HepG2 (cell line): ENCODE data around the gene HNF1B. TPM values are rescaled to one million over a fixed set of nuclear protein-coding genes. Genes with fewer than 3 reads are reported as not detected.

ENCODE experiments used
- ARID2 ChIP-seq: sonication (generic); formaldehyde crosslinking; IDR thresholded peaks from 2 replicates; pipeline ENCODE4 v1.8.1; 2022; ENCODE audit warnings: mild to moderate bottlenecking, missing genetic modification reagents, borderline replicate concordance
- E2F5 ChIP-seq: sonication (generic); formaldehyde crosslinking; conservative IDR thresholded peaks from 2 replicates; pipeline ENCODE4 v1.4.0; 2020; ENCODE audit warnings: missing genetic modification reagents
- HIVEP1 ChIP-seq: sonication (generic); formaldehyde crosslinking; IDR thresholded peaks from 2 replicates; pipeline ENCODE4 v1.4.0; 2020; ENCODE audit warnings: mild to moderate bottlenecking, missing genetic modification reagents
- KLF15 ChIP-seq: sonication (generic); formaldehyde crosslinking; IDR thresholded peaks from 2 replicates; pipeline ENCODE4 v1.8.1; 2023; ENCODE audit warnings: borderline replicate concordance, mild to moderate bottlenecking, inconsistent platforms, missing genetic modification reagents, mixed read lengths
- NCOA2 ChIP-seq: sonication (generic); formaldehyde crosslinking; IDR thresholded peaks from 2 replicates; pipeline ENCODE4 v1.8.0; 2022; ENCODE audit warnings: inconsistent platforms
- PHB2 ChIP-seq: fragments of 450-650 bp; IDR thresholded peaks from 2 replicates; pipeline ENCODE4 v1.6.1; 2018; ENCODE audit not compliant: partially characterized antibody
- PRDM15 ChIP-seq: sonication (generic); formaldehyde crosslinking; IDR thresholded peaks from 2 replicates; pipeline ENCODE4 v1.4.0; 2020; ENCODE audit warnings: missing genetic modification reagents
- SRSF4 ChIP-seq: fragments of 200-400 bp; formaldehyde crosslinking; IDR thresholded peaks from one replicate; pipeline ENCODE4 v1.6.1; 2018; ENCODE audit warnings: mild to moderate bottlenecking, low read depth, low read length, moderate library complexity; ENCODE audit not compliant: poor library complexity, severe bottlenecking
- TARDBP ChIP-seq: sonication (generic); formaldehyde crosslinking; IDR thresholded peaks from 2 replicates; pipeline ENCODE4 v1.8.0; 2022; ENCODE audit warnings: mild to moderate bottlenecking, missing genetic modification reagents
- YEATS2 ChIP-seq: sonication (generic); formaldehyde crosslinking; IDR thresholded peaks from 2 replicates; pipeline ENCODE4 v1.4.0; 2020; ENCODE audit warnings: missing genetic modification reagents, borderline replicate concordance
- ZBTB40 ChIP-seq, 2 experiments: fragments of 450-650 bp in 1 of 2; sonication (generic) in 1 of 2; formaldehyde crosslinking in 1 of 2; IDR thresholded peaks; 2 replicates each; pipeline versions ENCODE4 v1.6.1 to v1.8.0; 2016 to 2022; ENCODE audit warnings: antibody characterized with exemption in 1 of 2, mild to moderate bottlenecking in 1 of 2, missing genetic modification reagents in 1 of 2
- ZFP82 ChIP-seq: sonication (generic); formaldehyde crosslinking; IDR thresholded peaks from 2 replicates; pipeline ENCODE4 v1.5.1; 2020; ENCODE audit warnings: mild to moderate bottlenecking, missing genetic modification reagents, borderline replicate concordance
- ZNF343 ChIP-seq: sonication (generic); formaldehyde crosslinking; IDR thresholded peaks from 2 replicates; pipeline ENCODE4 v1.4.0; 2020; ENCODE audit warnings: mild to moderate bottlenecking, missing genetic modification reagents
- ZNF550 ChIP-seq: sonication (generic); formaldehyde crosslinking; IDR thresholded peaks from 2 replicates; pipeline ENCODE4 v1.4.0; 2020; ENCODE audit warnings: mild to moderate bottlenecking, missing genetic modification reagents, borderline replicate concordance
- ZSCAN29 ChIP-seq: sonication (generic); formaldehyde crosslinking; conservative IDR thresholded peaks from 2 replicates; pipeline ENCODE4 v1.4.0; 2020; ENCODE audit warnings: mild to moderate bottlenecking, missing genetic modification reagents
- polyA plus RNA-seq, 8 experiments: library from polyadenylated mRNA; depleted of rRNA in 3 of 8; stranded (reverse) in 7 of 8; unstranded in 1 of 8; fragments of >200 nt; fragmentation: Illumina TruSeq in 4 of 8; extraction: Trizol in 4 of 8; gene quantifications; 2 replicates each; pipeline versions ENCODE4 v1.2.1 to v1.2.3, GENCODE V29; 2011 to 2016; ENCODE audit warnings: low read depth in 4 of 8, missing spikeins in 1 of 8, mixed read lengths in 1 of 8; ENCODE audit not compliant: insufficient read depth in 1 of 8
- total RNA-seq, 5 experiments: library from RNA; depleted of rRNA; stranded (reverse); fragments of >200 nt; fragmentation: Illumina TruSeq; extraction: Trizol; gene quantifications; 2 replicates each; pipeline ENCODE4 v1.2.3, GENCODE V29; 2016; ENCODE audit warnings: low read depth in 1 of 5

The HNF1B gene
- total and polyA plus RNA-seq, 2 of the 13 experiments (the other 11 are each of a cell fraction or from before 2014, with no cell fraction given), result 1.9 to 5.3 TPM

GRCh38 chr17:37698132-37698910 lies 46.5 kb downstream of the HNF1B start (continued):
- no peak for TF ChIP-seq ZBTB40 (IDR thresholded peaks at IDR 0.05)
- TF ChIP-seq ZBTB40 (CRISPR knock-in tag; IDR thresholded peaks at IDR 0.05), result no peak; the same call in 1 of the 2 replicates
- TF ChIP-seq KLF15 (CRISPR knock-in tag), result no peak
- no peak for TF ChIP-seq E2F5 (CRISPR knock-in tag)
- TF ChIP-seq ZNF343 (CRISPR knock-in tag), result 0 out of 2 replicates have a peak, but pooled peaks have one; percentile 18
- no peak for TF ChIP-seq ZSCAN29 (CRISPR knock-in tag)
- no peak for TF ChIP-seq PHB2
- TF ChIP-seq SRSF4, result no peak
- no peak for TF ChIP-seq ZFP82 (CRISPR knock-in tag)
- TF ChIP-seq TARDBP (CRISPR knock-in tag), result peak; percentile 92
- peak; percentile 87 for TF ChIP-seq NCOA2 (CRISPR knock-in tag)
- TF ChIP-seq YEATS2 (CRISPR knock-in tag), result no peak
- TF ChIP-seq HIVEP1 (CRISPR knock-in tag), result no peak
- TF ChIP-seq ZNF550 (CRISPR knock-in tag), result no peak
- TF ChIP-seq PRDM15 (CRISPR knock-in tag), result no peak
- TF ChIP-seq ARID2, result no peak
